Neuron (in vitro differentiated cells): Measurements from ENCODE around the gene IPPK.

Experiments used
- H2AFZ ChIP-seq: one replicate; pipeline ENCODE4 v1.6.1; 2013; ENCODE audit warnings: low read depth, mild to moderate bottlenecking, inconsistent platforms, low read length, moderate library complexity
- H3K27me3 ChIP-seq: one replicate; pipeline ENCODE4 v1.6.1; 2013; ENCODE audit warnings: low read length; ENCODE audit not compliant: insufficient read depth
- H3K36me3 ChIP-seq: one replicate; pipeline ENCODE4 v1.6.1; 2013; ENCODE audit warnings: low read length; ENCODE audit not compliant: insufficient read depth
- H3K4me1 ChIP-seq: one replicate; pipeline ENCODE4 v1.6.1; 2013; ENCODE audit warnings: low read length; ENCODE audit not compliant: insufficient read depth
- H3K4me3 ChIP-seq: 2 replicates; pipeline ENCODE4 v1.5.1; 2013; ENCODE audit warnings: mild to moderate bottlenecking, low read length, moderate library complexity
- H3K9me3 ChIP-seq: one replicate; pipeline ENCODE4 v1.6.1; 2013; ENCODE audit warnings: low read length

Gene IPPK

DNA sequence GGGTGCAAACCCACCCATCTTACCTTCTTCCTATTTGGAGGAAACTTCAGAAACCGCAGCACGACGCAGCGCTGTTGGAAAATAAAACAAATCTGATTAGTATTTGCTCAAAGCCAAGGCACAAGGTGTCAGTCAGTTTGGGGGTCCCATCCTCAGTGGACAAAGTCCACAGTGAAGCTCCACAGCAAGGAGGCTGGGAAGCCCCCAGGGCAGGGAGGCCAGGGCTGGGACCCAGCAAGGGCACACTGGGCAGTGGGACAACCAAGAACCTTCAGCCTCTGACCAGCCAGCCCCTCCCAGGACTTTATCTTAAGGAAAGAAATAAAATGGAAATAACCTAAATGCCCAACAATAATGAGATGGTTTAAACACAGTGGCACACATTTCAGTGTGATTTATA is 11.3 kb downstream of the IPPK start:
- Histone ChIP-seq H3K36me3 (peaks cover 30% of the 10 kb centered on the region), H2AFZ (no peak overlapping the region), H3K4me1 (peaks cover 13% of the 10 kb centered on the region), H3K9me3 (no peaks in the 10 kb centered on the region), H3K4me3 (no peak overlapping the region), H3K27me3 (no peaks in the 10 kb centered on the region)

DNA sequence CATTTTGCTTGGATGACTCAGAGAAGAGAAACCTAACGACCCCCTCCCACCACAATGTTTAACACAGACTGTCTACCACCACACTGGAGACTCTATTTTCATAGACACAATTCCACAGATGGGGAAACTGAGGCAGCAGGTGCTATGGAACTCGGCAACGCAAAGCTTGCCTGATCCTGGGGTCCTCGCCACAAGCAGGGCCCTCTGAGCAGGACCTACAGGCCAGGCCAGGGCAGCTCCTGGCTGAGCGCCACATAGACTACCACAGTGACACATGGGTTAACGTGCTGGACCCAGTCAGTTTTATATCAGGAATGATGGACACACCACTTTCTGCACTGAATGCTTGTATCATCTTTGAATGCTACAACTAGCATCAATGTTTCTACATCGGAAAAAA is 11.8 kb downstream of the IPPK start:
- Histone ChIP-seq H3K27me3 (no peaks in the 10 kb centered on the region), H3K36me3 (peaks cover 30% of the 10 kb centered on the region), H3K4me1 (peaks cover 13% of the 10 kb centered on the region)

DNA sequence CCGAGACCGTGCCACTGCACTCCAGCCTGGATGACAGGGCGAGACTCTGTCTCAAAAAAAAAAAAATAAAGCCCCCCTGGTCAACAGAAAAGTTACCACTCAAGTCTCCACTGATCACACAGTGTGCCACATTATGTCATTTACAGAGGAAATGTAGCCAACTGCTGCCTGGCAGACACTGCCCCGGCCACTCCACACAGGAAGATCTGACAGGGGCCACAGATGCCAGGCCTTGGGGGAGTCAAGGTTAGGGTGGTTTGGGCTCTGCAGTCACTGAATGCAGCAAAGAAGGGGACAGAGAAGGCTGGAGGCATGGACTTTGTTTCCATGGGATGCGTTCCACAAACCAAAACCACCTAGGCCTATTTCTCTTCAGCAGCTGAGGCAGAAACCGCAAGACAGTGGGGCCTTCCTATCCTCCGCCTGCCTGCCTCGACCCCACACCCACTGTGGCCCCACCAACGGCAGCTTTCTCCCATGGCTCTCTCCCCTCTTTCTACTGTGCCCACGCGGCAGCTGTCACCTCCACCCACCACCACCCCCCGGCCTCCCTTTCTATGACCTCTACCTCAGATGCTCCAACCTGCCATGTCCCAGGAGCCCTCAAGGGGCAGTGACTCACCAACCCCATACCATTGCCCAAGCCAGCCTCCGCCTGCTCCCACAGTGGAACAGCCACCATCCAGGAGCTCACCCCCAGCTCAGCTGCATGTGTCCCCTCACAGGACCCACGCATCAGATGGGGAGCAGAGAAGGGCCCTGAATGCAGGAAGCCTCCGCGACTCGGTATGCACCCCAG is 12.4 kb downstream of the IPPK start:
- Histone ChIP-seq H3K9me3 (no peaks in the 10 kb centered on the region), H3K36me3 (peaks cover 34% of the 10 kb centered on the region), H3K4me3 (no peak overlapping the region), H3K27me3 (no peaks in the 10 kb centered on the region), H3K4me1 (peaks cover 13% of the 10 kb centered on the region), H2AFZ (no peak overlapping the region)

More for the DNA sequence above, 11.8 kb downstream of the IPPK start:
- no peak overlapping the region for H2AFZ ChIP-seq
- no peak overlapping the region for H3K4me3 ChIP-seq
- H3K9me3 ChIP-seq, result no peaks in the 10 kb centered on the region

DNA sequence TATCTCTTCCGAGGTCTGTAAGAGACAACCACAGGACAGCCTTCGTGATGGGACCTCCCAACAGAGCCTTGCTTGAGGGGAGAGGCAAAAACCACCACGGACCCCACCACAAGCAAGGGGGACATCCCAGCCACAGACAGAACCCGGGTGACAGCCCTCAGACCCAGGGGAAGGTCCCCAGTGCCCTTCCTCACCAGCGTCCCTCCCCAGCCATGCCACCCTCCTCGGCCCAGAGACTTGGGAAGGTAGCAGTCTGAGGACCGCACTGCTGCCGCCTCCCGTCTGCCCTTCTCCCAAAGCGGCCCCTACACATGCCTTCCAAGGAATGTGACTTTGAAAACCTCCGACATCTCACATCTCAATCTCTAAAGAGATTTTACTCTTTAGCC is 13.4 kb downstream of the IPPK start:
- Histone ChIP-seq H3K27me3 (no peaks in the 10 kb centered on the region), H3K9me3 (no peaks in the 10 kb centered on the region), H3K4me3 (no peak overlapping the region), H2AFZ (no peak overlapping the region), H3K4me1 (peaks cover 13% of the 10 kb centered on the region), H3K36me3 (peaks cover 34% of the 10 kb centered on the region)

DNA sequence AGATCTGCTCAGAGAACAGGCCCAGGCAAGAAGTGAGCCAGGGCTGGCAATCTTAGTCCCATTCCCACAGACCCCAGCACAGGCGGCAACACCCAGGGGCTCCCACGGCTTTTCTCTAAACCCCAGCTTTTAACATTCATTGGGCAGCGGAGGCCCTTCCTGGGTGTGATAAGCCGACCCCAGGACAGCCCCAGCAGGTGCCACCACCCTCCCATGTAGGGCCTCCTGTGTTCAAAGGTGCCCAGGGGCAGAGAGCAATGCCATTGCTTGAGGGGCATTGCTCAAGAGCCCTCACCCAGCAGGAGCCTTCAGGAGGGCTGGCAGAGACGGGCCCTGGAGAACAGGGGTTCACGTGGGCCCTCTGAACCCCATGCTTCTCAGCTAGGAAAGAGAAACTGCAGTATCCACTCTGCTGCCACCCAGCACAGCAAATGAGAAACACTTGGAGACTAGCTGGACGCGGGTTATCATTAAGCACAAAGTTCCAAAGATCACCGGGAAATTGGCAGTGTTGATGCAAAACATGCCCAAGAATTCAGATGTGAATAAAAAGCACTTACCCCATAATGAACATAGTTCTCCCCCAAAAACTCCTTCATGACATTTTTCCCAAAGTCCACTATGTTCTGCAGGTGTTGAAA is 13.9 kb downstream of the IPPK start:
- Histone ChIP-seq H3K9me3 (no peaks in the 10 kb centered on the region), H3K27me3 (no peaks in the 10 kb centered on the region), H3K36me3 (peaks cover 34% of the 10 kb centered on the region), H3K4me3 (no peak overlapping the region), H3K4me1 (peaks cover 13% of the 10 kb centered on the region), H2AFZ (no peak overlapping the region)

DNA sequence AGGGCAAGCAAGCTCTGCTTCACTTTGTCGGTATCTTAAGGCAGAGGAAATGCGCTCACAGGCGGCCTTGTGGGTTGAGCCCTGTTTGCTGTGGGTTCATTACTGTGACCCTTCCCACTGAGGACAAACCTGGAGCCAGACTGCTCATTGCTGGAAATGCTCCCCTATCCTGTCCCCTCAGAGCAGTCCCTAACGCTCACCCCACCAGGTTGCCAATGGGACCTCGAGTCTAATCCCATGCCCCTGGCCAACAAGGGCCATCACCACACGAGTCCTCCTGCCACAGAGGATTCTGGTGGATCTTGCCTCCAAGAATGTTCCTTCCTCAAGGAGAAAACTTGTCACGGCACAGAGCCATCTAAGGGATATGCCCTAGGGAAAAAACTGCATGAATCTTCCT is 14.6 kb downstream of the IPPK start:
- Histone ChIP-seq H3K4me1 (peaks cover 11% of the 10 kb centered on the region), H3K36me3 (peaks cover 37% of the 10 kb centered on the region), H2AFZ (no peak overlapping the region), H3K9me3 (no peaks in the 10 kb centered on the region), H3K27me3 (no peaks in the 10 kb centered on the region), H3K4me3 (no peak overlapping the region)

DNA sequence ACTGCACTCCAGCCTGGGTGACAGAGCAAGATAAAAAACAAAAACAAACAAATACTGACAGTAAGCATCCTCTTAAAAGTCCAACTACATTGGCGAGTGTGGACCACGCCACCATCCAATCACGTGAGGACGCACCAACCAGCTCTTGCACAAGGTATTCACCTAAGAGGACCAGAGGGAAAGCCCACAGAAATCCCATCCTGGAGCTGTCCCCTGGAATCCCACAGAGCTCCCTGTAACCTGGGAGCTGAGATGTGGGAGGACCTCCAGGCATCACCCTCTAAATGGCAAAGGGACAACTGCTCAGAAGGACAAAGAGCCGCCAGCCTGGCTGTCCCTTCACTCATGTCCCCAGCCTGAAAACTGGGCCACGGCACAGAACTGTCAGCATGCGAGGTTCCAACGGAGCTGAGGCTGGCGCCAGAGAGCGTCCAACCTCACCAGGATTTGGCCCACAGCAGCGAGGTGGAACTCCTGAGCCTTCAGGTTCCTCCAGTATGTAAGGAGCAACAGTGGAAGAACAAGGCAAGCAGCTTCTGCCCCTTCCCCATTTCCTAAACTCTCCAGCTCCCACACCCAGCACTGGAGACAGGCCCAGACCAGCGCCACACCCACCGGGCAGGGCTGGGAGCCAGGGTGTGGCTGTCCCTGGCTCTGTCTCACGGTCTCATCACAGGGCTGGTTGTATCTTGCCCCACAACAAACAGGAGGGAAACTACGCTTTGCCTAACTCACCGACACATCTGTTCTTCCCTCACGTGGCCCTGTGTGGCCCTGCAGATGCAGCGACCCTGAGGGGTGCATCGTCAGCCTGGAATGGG is 15.2 kb downstream of the IPPK start:
- Histone ChIP-seq H3K4me3 (no peak overlapping the region), H3K27me3 (no peaks in the 10 kb centered on the region), H2AFZ (no peak overlapping the region), H3K4me1 (peaks cover 4% of the 10 kb centered on the region), H3K36me3 (peaks cover 40% of the 10 kb centered on the region), H3K9me3 (no peaks in the 10 kb centered on the region)

DNA sequence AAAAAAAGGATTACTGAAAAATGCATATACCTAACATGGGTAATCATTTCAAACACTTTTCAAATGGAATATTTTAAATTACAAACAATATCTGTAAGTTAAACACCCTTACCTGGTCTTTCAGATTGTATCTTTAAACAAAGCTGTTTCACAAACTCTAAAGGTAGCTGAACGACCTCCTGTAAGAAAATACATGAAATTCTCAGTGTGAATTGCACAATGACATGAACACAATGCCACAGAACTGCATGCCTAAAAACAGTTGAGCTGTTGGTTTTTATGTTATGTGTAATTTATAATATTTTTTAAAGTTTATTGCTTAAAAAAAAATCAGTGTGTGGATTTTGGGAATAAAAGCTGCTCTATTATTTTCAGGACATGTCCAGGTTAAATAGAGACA is 17.5 kb downstream of the IPPK start:
- H3K36me3 ChIP-seq, result peaks cover 47% of the 10 kb centered on the region

DNA sequence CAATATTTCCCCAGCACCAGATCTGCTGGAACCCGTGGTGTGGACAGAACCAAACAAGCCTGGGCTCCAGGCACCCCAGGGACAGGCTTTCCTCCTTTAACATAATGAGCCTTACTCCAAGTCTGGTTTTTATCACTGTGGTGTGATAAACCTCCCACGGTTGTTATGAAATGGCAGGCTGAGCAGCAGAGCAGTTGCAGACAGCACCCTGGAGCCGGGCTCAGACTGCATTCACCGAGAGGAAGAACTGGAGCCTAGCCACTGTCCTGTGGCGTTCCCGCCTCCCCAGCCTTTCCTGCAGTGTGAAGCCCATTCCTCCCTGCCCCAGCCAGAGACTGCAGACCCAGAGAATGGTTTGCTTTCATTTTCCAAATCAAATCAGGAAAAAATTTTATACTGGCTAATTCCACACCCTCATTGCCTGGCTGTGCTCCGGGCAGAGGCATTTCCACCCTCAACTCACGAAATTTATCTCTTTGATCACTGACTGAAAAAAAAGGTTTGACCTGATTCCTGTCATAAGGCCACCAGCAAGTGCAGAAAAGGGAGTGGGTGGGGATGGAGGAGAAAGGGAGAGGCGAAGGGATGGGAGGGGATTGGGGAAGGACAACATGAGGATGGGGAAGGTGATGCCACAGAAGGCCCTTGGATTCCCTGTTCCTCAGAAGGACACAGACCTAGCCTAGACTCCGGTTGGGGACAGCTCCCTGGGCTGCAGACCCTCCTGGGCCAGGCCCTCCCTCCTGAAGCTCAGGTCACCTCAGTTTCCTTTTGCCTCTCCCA is 18.9 kb downstream of the IPPK start:
- Histone ChIP-seq H3K4me1 (no peaks in the 10 kb centered on the region), H3K4me3 (no peak overlapping the region), H3K27me3 (no peaks in the 10 kb centered on the region), H3K9me3 (no peaks in the 10 kb centered on the region), H3K36me3 (peaks cover 49% of the 10 kb centered on the region), H2AFZ (no peak overlapping the region)

More for the DNA sequence above, 17.5 kb downstream of the IPPK start:
- Histone ChIP-seq H3K9me3 (no peaks in the 10 kb centered on the region), H3K4me3 (no peak overlapping the region), H3K27me3 (no peaks in the 10 kb centered on the region), H3K4me1 (no peaks in the 10 kb centered on the region), H2AFZ (no peak overlapping the region)

DNA sequence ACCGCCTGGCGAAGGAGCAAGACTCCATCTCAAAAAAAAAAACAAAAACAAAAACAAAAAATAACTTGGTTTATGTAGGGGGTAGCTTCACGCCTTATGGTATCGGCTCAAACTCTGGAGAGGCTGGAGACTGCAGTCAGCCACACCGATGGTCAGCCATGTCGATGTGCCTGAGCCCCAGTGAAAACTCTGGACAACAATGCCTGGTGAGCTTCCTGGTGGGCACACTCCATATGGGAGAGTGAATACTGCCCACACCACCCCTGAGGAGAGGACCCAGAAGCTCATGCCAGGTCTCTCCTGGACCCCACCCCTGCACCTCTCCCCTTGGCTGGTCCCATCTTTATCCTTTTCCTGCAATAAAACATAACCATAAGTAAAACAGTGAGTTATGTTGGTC is 19.6 kb downstream of the IPPK start:
- Histone ChIP-seq H3K9me3 (no peaks in the 10 kb centered on the region), H3K36me3 (peaks cover 52% of the 10 kb centered on the region), H2AFZ (no peak overlapping the region), H3K27me3 (no peaks in the 10 kb centered on the region), H3K4me1 (no peaks in the 10 kb centered on the region), H3K4me3 (no peak overlapping the region)

DNA sequence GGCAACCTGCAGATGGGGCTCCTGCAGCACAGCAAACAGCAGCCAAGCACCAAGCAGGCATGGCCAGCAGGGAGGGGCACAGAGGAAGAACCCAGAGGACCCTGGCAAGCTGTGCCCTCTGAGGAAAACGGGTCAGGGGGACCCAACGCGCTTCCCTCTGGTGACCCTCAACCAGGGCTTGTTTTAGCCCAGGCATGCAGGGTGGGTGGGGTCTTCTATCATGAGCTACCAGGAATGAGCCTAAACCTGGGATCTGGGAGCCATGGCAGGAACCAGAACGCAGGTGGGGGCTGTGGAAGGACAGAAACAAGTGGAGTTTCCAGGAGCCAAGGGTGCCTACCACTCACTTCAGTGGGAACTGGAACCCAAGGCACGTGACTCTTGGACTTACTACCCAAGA is 20.9 kb downstream of the IPPK start:
- Histone ChIP-seq H3K9me3 (no peaks in the 10 kb centered on the region), H2AFZ (no peak overlapping the region), H3K36me3 (peaks cover 50% of the 10 kb centered on the region), H3K27me3 (no peaks in the 10 kb centered on the region), H3K4me1 (no peaks in the 10 kb centered on the region), H3K4me3 (no peak overlapping the region)

DNA sequence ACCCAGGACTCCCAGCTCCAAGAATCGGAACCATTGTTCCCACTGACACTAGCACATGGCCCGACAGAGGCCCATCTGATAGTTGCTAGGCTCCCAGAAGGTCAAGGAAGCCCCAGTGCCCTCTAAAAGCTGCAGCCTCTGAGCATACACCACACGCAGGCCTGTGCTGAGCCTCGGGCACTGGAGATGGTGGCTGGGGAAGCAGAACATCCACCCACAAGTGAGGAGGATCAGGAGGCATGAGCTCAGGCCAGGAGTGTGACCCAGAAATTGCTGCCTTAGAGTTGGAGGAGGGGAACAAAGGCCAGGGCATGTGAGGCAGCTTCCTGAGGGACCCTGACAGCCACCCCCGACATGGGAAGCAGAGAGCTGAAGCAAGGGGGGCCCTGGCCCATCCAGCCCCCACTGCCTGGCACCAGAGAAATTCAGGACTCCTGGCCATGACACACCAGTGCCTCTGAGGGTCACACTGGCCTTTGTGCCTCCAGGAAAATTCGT is 21.4 kb downstream of the IPPK start:
- peaks cover 52% of the 10 kb centered on the region for H3K36me3 ChIP-seq
- no peaks in the 10 kb centered on the region for H3K27me3 ChIP-seq
- H2AFZ ChIP-seq, result no peak overlapping the region
- H3K4me1 ChIP-seq, result no peaks in the 10 kb centered on the region
- no peaks in the 10 kb centered on the region for H3K9me3 ChIP-seq
- no peak overlapping the region for H3K4me3 ChIP-seq
